Left ventricle myocardium inferior (tissue), 1 donor: ENCODE measurements around the gene INAVA. TPM values are rescaled to one million over a fixed set of nuclear protein-coding genes. Genes with fewer than 3 reads are reported as not detected.

Experiments
- DNase-seq: peaks from one replicate; pipeline ENCODE4 v3.0.0-alpha.2; 2020
- H3K27ac ChIP-seq: fragments of 200-600 bp; replicated peaks from 2 replicates; pipeline ENCODE4 v1.8.0; 2021
- H3K27me3 ChIP-seq: fragments of 200-600 bp; 2 replicates; pipeline ENCODE4 v1.8.0; 2021; ENCODE audit warnings: low read depth
- H3K36me3 ChIP-seq: fragments of 200-600 bp; 2 replicates; pipeline ENCODE4 v1.8.0; 2021
- H3K4me1 ChIP-seq: fragments of 200-600 bp; 2 replicates; pipeline ENCODE4 v1.8.0; 2021
- H3K4me3 ChIP-seq: fragments of 200-600 bp; 2 replicates; pipeline ENCODE4 v1.8.0; 2021; ENCODE audit warnings: mild to moderate bottlenecking, moderate library complexity
- H3K9me3 ChIP-seq: fragments of 200-600 bp; replicated peaks from 2 replicates; pipeline ENCODE4 v1.8.0; 2021
- intact Hi-C: fragments of 100-400 bp; cut with micrococcal nuclease; formaldehyde crosslinking; loops from one replicate; pipeline ENCODE4 v1.11.0; 2022
- total RNA-seq: library from RNA; stranded (reverse); fragmentation: NEBNext Ultra II Directional; extraction: Animal tissue kit (Norgen Biotek cat#: 25700); gene quantifications from one replicate; pipeline ENCODE4 v1.2.1, GENCODE V29; 2021
- TF ChIP-seq, protein P1 (sequence below): fragments of 200-600 bp; IDR thresholded peaks from 2 replicates; pipeline ENCODE4 v1.8.0; 2021; ENCODE audit warnings: antibody characterized with exemption, mild to moderate bottlenecking, borderline replicate concordance
- donor health status: DM: no; HTN: yes; CAD: no; lungs with severe emphysema.

Gene INAVA
- total RNA-seq, 1 donor from 2014 or later, result 0.05 TPM

DNA sequence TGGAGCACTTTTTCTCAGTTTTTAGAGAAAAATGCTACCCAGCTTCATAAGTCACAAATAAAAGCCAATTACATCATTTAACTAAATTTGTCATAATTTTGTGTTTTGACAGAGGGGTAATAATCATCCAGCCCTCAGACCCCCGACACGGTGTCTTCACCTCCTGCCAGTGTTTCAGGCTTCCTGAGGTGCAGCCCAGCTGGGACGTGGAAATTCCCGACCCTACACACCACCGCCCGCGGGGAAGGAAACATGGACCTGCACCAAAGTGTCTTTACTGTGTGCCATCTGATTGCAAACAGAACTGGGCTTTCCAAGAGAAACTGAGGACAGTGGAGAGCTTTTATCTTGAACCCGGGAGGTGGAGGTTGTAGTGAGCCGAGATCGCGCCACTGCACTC, 7.7 kb upstream of the INAVA start:
- Histone ChIP-seq H3K27me3 (peaks cover 70% of the 10 kb centered on the region), H3K4me3 (no peak overlapping the region), H3K9me3 (no peaks in the 10 kb centered on the region), H3K4me1 (peaks cover 14% of the 10 kb centered on the region), H3K27ac (no peak overlapping the region), H3K36me3 (no peaks in the 10 kb centered on the region)
- intact Hi-C loops, result no loop called here
- TF ChIP-seq, protein P1, sequence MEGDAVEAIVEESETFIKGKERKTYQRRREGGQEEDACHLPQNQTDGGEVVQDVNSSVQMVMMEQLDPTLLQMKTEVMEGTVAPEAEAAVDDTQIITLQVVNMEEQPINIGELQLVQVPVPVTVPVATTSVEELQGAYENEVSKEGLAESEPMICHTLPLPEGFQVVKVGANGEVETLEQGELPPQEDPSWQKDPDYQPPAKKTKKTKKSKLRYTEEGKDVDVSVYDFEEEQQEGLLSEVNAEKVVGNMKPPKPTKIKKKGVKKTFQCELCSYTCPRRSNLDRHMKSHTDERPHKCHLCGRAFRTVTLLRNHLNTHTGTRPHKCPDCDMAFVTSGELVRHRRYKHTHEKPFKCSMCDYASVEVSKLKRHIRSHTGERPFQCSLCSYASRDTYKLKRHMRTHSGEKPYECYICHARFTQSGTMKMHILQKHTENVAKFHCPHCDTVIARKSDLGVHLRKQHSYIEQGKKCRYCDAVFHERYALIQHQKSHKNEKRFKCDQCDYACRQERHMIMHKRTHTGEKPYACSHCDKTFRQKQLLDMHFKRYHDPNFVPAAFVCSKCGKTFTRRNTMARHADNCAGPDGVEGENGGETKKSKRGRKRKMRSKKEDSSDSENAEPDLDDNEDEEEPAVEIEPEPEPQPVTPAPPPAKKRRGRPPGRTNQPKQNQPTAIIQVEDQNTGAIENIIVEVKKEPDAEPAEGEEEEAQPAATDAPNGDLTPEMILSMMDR, result no peak
- DNase-seq, result no peak

DNA sequence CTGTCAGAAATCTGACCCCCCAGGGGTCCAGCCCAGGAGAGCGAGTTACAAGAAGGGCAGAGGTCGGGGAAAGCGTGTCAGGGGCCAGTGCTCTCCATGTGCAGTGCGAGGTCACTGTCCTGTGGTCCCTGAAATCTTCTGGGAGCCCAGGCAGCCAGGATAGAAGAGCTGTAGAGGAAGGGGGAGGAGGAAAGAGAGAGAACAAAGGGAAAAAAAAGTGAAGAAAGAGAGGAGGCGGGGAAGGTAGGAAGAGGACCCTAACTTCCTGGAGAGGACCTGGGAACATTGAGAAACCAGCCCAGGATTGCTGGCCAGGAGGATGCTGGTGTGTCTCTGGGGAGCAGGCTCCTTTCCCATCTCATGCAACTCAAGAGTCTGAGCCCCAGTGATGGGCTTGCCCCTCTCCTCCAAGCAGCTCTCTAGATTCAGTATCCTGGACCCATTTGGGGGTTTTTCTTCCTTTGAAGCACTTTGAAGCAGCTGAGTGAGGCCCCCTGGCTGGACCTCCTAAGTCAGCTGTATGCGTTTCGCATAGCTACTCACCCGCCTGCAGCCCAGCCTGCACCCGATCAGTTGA, 6.8 kb upstream of the INAVA start:
- H3K9me3 ChIP-seq, result no peaks in the 10 kb centered on the region
- H3K27me3 ChIP-seq, result peaks cover 78% of the 10 kb centered on the region
- no peak overlapping the region for H3K4me3 ChIP-seq
- intact Hi-C loops, result no loop called here
- TF ChIP-seq, protein P1, result no peak
- no peak overlapping the region for H3K27ac ChIP-seq
- DNase-seq, result no peak
- peaks cover 16% of the 10 kb centered on the region for H3K4me1 ChIP-seq
- no peaks in the 10 kb centered on the region for H3K36me3 ChIP-seq

DNA sequence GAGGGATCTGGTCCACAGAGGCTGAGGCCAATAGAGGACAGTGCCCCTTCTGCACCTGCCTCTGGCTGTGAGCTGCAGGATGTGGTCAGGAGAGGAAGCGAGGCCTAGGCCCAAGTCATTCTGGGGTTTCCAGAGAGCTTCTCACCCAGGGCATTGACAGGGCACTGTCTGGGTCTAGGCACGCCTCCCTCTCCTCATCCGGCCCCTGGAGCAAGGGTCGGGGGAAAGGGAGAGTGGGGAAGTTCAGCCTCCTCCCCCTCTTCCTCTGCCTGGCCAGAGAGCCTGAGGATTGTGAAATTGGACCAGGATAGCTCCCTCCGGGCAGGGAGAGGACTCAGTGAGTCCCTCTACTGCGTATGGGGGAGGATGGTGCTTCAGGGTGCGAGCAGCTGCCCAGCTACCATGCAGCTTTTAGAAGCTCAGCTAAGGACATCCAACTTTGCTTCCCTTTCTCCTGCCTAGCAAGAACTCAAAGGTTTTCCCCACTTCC, 6.3 kb upstream of the INAVA start:
- peaks cover 84% of the 10 kb centered on the region for H3K27me3 ChIP-seq
- TF ChIP-seq, protein P1, result no peak

DNA sequence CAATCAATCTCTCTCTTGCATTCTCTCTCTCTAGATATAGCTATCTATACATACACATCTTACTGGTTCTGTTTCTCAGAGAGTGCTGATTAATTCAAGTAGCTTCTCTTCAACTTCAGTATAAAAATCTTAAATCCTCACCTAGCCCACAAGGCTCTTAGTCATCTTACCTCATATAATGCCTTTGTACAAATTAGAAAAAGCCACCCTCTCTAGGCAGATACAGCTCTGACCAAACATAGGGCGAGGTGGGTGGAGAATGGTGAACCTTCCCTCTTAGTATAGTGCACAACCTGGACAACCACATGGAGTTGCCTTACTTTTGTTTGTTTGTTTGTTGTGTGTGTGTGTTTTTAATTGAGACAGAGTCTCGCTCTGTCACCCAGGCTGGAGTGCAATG, 5.1 kb upstream of the INAVA start:
- no peak overlapping the region for H3K4me3 ChIP-seq
- no peak for DNase-seq
- peaks cover 16% of the 10 kb centered on the region for H3K4me1 ChIP-seq
- H3K27ac ChIP-seq, result no peak overlapping the region
- no peaks in the 10 kb centered on the region for H3K9me3 ChIP-seq
- H3K36me3 ChIP-seq, result no peaks in the 10 kb centered on the region
- intact Hi-C loops, result no loop called here
- peaks cover 93% of the 10 kb centered on the region for H3K27me3 ChIP-seq
- TF ChIP-seq, protein P1, result no peak

More for the DNA sequence above, 6.3 kb upstream of the INAVA start:
- peaks cover 16% of the 10 kb centered on the region for H3K4me1 ChIP-seq
- DNase-seq, result no peak
- no peaks in the 10 kb centered on the region for H3K9me3 ChIP-seq
- no peak overlapping the region for H3K27ac ChIP-seq
- no peak overlapping the region for H3K4me3 ChIP-seq
- H3K36me3 ChIP-seq, result no peaks in the 10 kb centered on the region
- intact Hi-C loops, result no loop called here

DNA sequence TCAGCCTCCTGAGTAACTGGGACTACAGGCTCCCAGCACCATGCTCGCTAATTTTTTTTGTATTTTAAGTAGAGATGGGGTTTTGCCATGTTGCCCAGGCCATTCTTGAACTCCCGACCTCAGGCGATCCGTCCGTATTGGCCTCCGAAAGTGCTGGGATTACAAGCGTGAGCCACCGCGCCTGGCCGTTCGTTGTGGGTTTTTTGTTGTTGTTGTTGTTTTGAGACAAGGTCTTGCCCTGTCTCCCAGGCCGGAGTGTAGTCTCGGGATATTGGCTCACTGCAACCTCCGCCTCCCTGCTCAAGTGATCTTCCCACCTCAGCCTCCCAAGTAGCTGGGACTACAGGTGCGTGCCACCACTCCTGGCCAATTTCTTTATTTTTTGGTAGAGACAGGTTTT, 4.7 kb upstream of the INAVA start:
- Histone ChIP-seq H3K36me3 (no peaks in the 10 kb centered on the region), H3K27ac (no peak overlapping the region), H3K4me1 (peaks cover 16% of the 10 kb centered on the region), H3K4me3 (no peak overlapping the region), H3K27me3 (peaks cover 93% of the 10 kb centered on the region), H3K9me3 (no peaks in the 10 kb centered on the region)
- intact Hi-C loops, result no loop called here
- TF ChIP-seq, protein P1, result no peak
- DNase-seq, result no peak
